ENCODE measurements around the gene RGS3. TPM values are rescaled to one million over a fixed set of nuclear protein-coding genes. Genes with fewer than 3 reads are reported as not detected.
"Not testable (repeated sequence)": the region's sequence is repeated elsewhere in the genome, so short reads cannot be mapped to it uniquely, and the experiment has no call there.

RGS3 gene
- total RNA-seq, 1 donor from 2014 or later, result 92.5 TPM

DNA sequence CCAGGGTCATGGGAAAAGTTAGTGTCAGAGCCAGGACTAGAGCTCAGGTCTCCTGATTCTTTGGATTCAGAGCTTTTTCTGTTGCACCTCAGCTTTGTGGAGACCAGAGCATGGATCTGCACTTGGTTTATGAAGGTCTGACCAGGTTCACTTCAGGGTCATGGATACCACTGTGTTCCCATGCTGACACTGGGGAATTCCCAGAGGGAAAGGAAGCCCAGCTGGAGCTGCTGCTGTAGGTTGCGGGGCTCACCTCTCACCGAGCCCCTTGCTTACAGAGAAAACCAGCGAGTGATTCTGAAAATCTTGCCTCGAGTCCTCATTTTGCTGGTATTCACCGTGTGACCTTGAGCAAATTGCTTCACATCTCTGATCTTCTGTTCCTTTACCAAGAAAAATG is 83.0 kb downstream of the RGS3 start:
- no peak for FAIRE-seq
- Histone ChIP-seq H3K36me3 (ENCODE audit: insufficient read depth, low read length) (no peaks in the 10 kb centered on the region), H3K79me2 (ENCODE audit: insufficient read depth, low read length) (no peaks in the 10 kb centered on the region), H3K9ac (ENCODE audit: low read length) (no peak overlapping the region), H3K9me3 (ENCODE audit: insufficient read depth, low read depth, low read length) (no peaks in the 10 kb centered on the region), H3K4me1 (ENCODE audit: insufficient read depth, low read length) (peaks cover 13% of the 10 kb centered on the region), H3K4me2 (ENCODE audit: low read length) (no peak overlapping the region), H3K27ac (ENCODE audit: low read depth, low read length) (no peak overlapping the region), H3K27me3 (ENCODE audit: insufficient read depth, low read length) (no peaks in the 10 kb centered on the region), H2AFZ (ENCODE audit: low read depth, low read length) (no peak overlapping the region), H4K20me1 (ENCODE audit: insufficient read depth, low read length) (no peaks in the 10 kb centered on the region), H3K4me3 (ENCODE audit: insufficient read depth, low read depth, low read length) (no peak overlapping the region)
- Mint-ChIP-seq H3K36me3 (ENCODE audit: low read depth, unreplicated experiment) (peaks cover 3% of the 10 kb centered on the region), H3K4me3 (ENCODE audit: unreplicated experiment) (no peak overlapping the region), H3K27ac (ENCODE audit: unreplicated experiment) (no peak overlapping the region), H3K4me1 (ENCODE audit: low read depth, unreplicated experiment) (peaks cover 16% of the 10 kb centered on the region), H3K27me3 (ENCODE audit: low read depth, unreplicated experiment) (peaks cover 26% of the 10 kb centered on the region), H3K9me3 (ENCODE audit: unreplicated experiment) (peaks cover 4% of the 10 kb centered on the region)
- TF ChIP-seq, protein P1, sequence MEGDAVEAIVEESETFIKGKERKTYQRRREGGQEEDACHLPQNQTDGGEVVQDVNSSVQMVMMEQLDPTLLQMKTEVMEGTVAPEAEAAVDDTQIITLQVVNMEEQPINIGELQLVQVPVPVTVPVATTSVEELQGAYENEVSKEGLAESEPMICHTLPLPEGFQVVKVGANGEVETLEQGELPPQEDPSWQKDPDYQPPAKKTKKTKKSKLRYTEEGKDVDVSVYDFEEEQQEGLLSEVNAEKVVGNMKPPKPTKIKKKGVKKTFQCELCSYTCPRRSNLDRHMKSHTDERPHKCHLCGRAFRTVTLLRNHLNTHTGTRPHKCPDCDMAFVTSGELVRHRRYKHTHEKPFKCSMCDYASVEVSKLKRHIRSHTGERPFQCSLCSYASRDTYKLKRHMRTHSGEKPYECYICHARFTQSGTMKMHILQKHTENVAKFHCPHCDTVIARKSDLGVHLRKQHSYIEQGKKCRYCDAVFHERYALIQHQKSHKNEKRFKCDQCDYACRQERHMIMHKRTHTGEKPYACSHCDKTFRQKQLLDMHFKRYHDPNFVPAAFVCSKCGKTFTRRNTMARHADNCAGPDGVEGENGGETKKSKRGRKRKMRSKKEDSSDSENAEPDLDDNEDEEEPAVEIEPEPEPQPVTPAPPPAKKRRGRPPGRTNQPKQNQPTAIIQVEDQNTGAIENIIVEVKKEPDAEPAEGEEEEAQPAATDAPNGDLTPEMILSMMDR (IDR thresholded peaks at IDR 0.05; ENCODE audit: insufficient read depth, low read depth, low read length), result no peak
- DNase-seq (ENCODE audit: low read depth), result no peak

DNA sequence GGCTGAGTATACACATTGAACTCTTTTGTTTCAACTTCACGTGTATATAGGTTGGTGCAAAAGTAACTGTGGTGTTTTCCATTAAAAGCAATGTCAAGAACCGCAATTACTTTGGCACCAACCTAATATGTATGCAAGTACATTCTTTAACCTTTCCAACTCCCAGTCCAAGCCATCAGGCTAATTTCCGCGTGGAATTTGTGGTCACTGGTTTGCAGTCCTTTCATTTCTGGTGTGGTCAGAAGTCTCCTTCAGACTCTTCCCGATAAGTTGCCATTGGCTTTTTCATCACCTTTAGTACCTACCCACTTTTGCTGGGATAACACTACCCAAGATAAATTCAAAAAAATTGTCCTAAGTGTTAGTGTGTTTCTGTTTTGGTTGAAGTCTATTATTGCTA is 84.0 kb downstream of the RGS3 start:
- peak overlapping the region; percentile 93 for H3K27ac Mint-ChIP-seq (ENCODE audit: unreplicated experiment)
- H3K4me1 Mint-ChIP-seq (ENCODE audit: low read depth, unreplicated experiment), result peaks cover 16% of the 10 kb centered on the region

DNA sequence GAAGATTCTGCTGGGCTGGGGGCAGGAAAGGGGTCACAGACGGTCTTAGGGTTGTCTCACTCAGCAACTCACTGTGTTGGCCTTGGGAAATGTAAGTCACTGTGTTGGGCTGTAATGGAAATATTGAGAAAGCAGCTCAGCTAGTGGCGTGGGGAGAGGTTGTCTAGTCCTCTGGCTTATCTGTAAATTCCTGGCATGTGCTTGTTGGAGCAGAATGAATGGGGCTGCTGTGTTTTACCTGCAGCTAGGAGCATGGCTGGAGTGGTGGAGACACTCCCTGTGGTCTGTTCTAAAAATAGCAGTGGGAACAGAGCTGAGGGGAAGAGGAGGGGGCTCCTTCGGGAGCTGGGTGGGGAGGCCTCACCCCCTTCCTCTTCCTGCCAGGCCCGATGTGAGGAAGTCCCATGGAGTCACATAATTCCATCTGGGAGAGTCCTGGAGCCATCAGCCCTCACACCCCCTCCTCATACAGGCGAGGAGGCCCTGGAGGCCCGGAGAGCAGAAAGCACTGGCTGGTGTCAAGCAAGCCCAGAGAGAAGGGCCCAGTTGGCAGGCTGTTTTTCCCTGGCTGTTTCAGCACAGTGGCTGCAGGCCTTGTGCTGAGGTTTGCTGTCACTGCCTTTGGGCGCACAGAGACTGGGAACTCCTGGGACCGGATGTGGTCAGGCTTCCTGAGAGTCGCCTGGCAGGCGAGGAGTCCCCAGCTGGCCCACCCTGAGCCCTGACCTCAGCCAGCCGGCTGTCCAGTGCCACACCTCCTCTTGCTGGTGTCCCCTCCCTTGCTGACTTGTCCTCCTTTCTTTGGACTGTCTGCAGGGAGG is 84.9 kb downstream of the RGS3 start:
- H3K27ac ChIP-seq (ENCODE audit: low read depth, low read length), result peak overlapping the region; percentile 26
- no peak for TF ChIP-seq EZH2 (IDR thresholded peaks at IDR 0.05; ENCODE audit: insufficient read depth, low read length)
- TF ChIP-seq, protein P1 (IDR thresholded peaks at IDR 0.05; ENCODE audit: insufficient read depth, low read depth, low read length), result no peak
- Mint-ChIP-seq H3K9me3 (ENCODE audit: unreplicated experiment) (no peaks in the 10 kb centered on the region), H3K4me1 (ENCODE audit: low read depth, unreplicated experiment) (peaks cover 16% of the 10 kb centered on the region), H3K27ac (ENCODE audit: unreplicated experiment) (peak overlapping the region; percentile 93), H3K4me3 (ENCODE audit: unreplicated experiment) (no peak overlapping the region), H3K36me3 (ENCODE audit: low read depth, unreplicated experiment) (no peaks in the 10 kb centered on the region), H3K27me3 (ENCODE audit: low read depth, unreplicated experiment) (peaks cover 17% of the 10 kb centered on the region)
- H3K27me3 ChIP-seq (ENCODE audit: insufficient read depth, low read length), result no peaks in the 10 kb centered on the region
- H3K4me1 ChIP-seq (ENCODE audit: insufficient read depth, low read length), result peaks cover 13% of the 10 kb centered on the region
- no peaks in the 10 kb centered on the region for H3K79me2 ChIP-seq (ENCODE audit: insufficient read depth, low read length)
- H3K9ac ChIP-seq (ENCODE audit: low read length), result no peak overlapping the region
- DNase-seq (ENCODE audit: low read depth) (peak; percentile 86), FAIRE-seq (no peak)
- H3K4me2 ChIP-seq (ENCODE audit: low read length), result peak overlapping the region; percentile 33
- peak overlapping the region; percentile 43 for H2AFZ ChIP-seq (ENCODE audit: low read depth, low read length)
- no peaks in the 10 kb centered on the region for H3K36me3 ChIP-seq (ENCODE audit: insufficient read depth, low read length)
- no peak overlapping the region for H3K4me3 ChIP-seq (ENCODE audit: insufficient read depth, low read depth, low read length)
- H4K20me1 ChIP-seq (ENCODE audit: insufficient read depth, low read length), result no peaks in the 10 kb centered on the region
- no peaks in the 10 kb centered on the region for H3K9me3 ChIP-seq (ENCODE audit: insufficient read depth, low read depth, low read length)

More for the DNA sequence above, 84.0 kb downstream of the RGS3 start:
- H3K27me3 ChIP-seq (ENCODE audit: insufficient read depth, low read length), result no peaks in the 10 kb centered on the region
- no peak overlapping the region for H3K4me2 ChIP-seq (ENCODE audit: low read length)
- H3K36me3 Mint-ChIP-seq (ENCODE audit: low read depth, unreplicated experiment), result no peaks in the 10 kb centered on the region
- DNase-seq (ENCODE audit: low read depth) (peak; percentile 58), FAIRE-seq (no peak)
- no peak overlapping the region for H3K9ac ChIP-seq (ENCODE audit: low read length)
- no peak overlapping the region for H3K4me3 Mint-ChIP-seq (ENCODE audit: unreplicated experiment)
- no peak overlapping the region for H3K4me3 ChIP-seq (ENCODE audit: insufficient read depth, low read depth, low read length)
- H3K9me3 ChIP-seq (ENCODE audit: insufficient read depth, low read depth, low read length), result no peaks in the 10 kb centered on the region
- TF ChIP-seq EZH2 (IDR thresholded peaks at IDR 0.05; ENCODE audit: insufficient read depth, low read length), result no peak
- H2AFZ ChIP-seq (ENCODE audit: low read depth, low read length), result no peak overlapping the region
- H3K79me2 ChIP-seq (ENCODE audit: insufficient read depth, low read length), result no peaks in the 10 kb centered on the region
- H4K20me1 ChIP-seq (ENCODE audit: insufficient read depth, low read length), result no peaks in the 10 kb centered on the region
- peaks cover 22% of the 10 kb centered on the region for H3K27me3 Mint-ChIP-seq (ENCODE audit: low read depth, unreplicated experiment)
- H3K9me3 Mint-ChIP-seq (ENCODE audit: unreplicated experiment), result no peaks in the 10 kb centered on the region
- peaks cover 13% of the 10 kb centered on the region for H3K4me1 ChIP-seq (ENCODE audit: insufficient read depth, low read length)
- no peak overlapping the region for H3K27ac ChIP-seq (ENCODE audit: low read depth, low read length)
- H3K36me3 ChIP-seq (ENCODE audit: insufficient read depth, low read length), result no peaks in the 10 kb centered on the region

DNA sequence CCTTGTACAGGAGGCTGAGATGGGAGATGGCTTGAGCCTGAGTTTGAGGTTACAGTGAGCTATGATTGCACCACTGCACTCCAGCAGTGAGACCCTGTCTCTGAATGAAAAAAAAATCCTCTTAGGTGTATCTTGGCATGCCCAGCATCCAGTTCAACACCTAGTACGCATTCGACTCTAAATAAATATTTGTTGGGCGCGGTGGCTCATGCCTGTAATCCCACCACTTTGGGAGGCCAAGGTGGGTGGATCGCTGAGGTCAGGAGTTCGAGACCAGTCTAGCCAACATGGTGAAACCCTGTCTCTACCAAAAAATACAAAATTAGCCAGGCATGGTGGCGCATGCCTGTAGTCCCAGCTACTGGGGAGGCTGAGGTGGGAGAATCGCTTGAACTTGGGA is 86.4 kb downstream of the RGS3 start:
- not testable (repeated sequence) for H3K36me3 Mint-ChIP-seq (ENCODE audit: low read depth, unreplicated experiment); H3K27me3 ChIP-seq (ENCODE audit: insufficient read depth, low read length); H3K79me2 ChIP-seq (ENCODE audit: insufficient read depth, low read length); H3K9me3 Mint-ChIP-seq (ENCODE audit: unreplicated experiment); H3K4me3 Mint-ChIP-seq (ENCODE audit: unreplicated experiment); H3K27me3 Mint-ChIP-seq (ENCODE audit: low read depth, unreplicated experiment); H3K9me3 ChIP-seq (ENCODE audit: insufficient read depth, low read depth, low read length); H3K27ac Mint-ChIP-seq (ENCODE audit: unreplicated experiment); FAIRE-seq; H3K4me3 ChIP-seq (ENCODE audit: insufficient read depth, low read depth, low read length); H3K9ac ChIP-seq (ENCODE audit: low read length); H3K36me3 ChIP-seq (ENCODE audit: insufficient read depth, low read length); H2AFZ ChIP-seq (ENCODE audit: low read depth, low read length); H3K4me2 ChIP-seq (ENCODE audit: low read length); H4K20me1 ChIP-seq (ENCODE audit: insufficient read depth, low read length); H3K27ac ChIP-seq (ENCODE audit: low read depth, low read length); DNase-seq (ENCODE audit: low read depth)
- H3K4me1 ChIP-seq (ENCODE audit: insufficient read depth, low read length), result peaks cover 13% of the 10 kb centered on the region
- peaks cover 16% of the 10 kb centered on the region for H3K4me1 Mint-ChIP-seq (ENCODE audit: low read depth, unreplicated experiment)

Data from astrocyte (in vitro differentiated cells and primary cell).